ENCODE data around the gene CPTP. TPM values are rescaled to one million over a fixed set of nuclear protein-coding genes. Genes with fewer than 3 reads are reported as not detected.

Gene CPTP
- total RNA-seq, 4 donors from 2014 or later, result 10.4 to 42.7 (median 30.1) TPM

- no peak overlapping the region for H3K4me3 ChIP-seq
- H3K27me3 ChIP-seq, result no peaks in the 10 kb centered on the region
- 50 to 65% methylated on average over 3 to 6 of the region's 6 CpGs for WGBS, 2 donors (ENCODE audit: low coverage in 1 of 2)
- H3K36me3 ChIP-seq, result peaks cover 0 to 70% of the 10 kb centered on the region in 2 donors
- TF ChIP-seq EP300 (IDR thresholded peaks at IDR 0.05) (no peak), POLR2AphosphoS5 (IDR thresholded peaks at IDR 0.05) (no peak), CTCF (IDR thresholded peaks at IDR 0.05) (no peak), POLR2A (IDR thresholded peaks at IDR 0.05) (no peak)
- H3K27ac ChIP-seq, result peak overlapping the region; percentile 60 to 89 (median 86)
- no peaks in the 10 kb centered on the region for H3K9me3 ChIP-seq
- H3K4me1 ChIP-seq, result peaks cover 3 to 77% (median 29%) of the 10 kb centered on the region in 3 donors
- ATAC-seq, result no peak
Observed at GRCh38 chr1:1317420-1317819, 7.2 kb upstream of the CPTP start.

GRCh38 chr1:1318131-1318652, 6.4 kb upstream of the CPTP start:
- TF ChIP-seq EP300 (IDR thresholded peaks at IDR 0.05) (no peak), POLR2AphosphoS5 (IDR thresholded peaks at IDR 0.05) (peak; percentile 74), CTCF (IDR thresholded peaks at IDR 0.05) (no peak)
- ATAC-seq, result peak; percentile 95
- H3K4me1 ChIP-seq, result peaks cover 3 to 85% (median 35%) of the 10 kb centered on the region in 3 donors
- no peaks in the 10 kb centered on the region for H3K9me3 ChIP-seq
- H3K4me3 ChIP-seq, result no peak overlapping the region
- H3K36me3 ChIP-seq, result peaks cover 0 to 62% of the 10 kb centered on the region in 2 donors
- no peaks in the 10 kb centered on the region for H3K27me3 ChIP-seq
- H3K27ac ChIP-seq, result peak overlapping the region; percentile 63 to 89 (median 86)
- 25 to 33% methylated on average over 7 to 8 of the region's 9 CpGs for WGBS, 2 donors (ENCODE audit: low coverage in 1 of 2)

GRCh38 chr1:1318777-1319645, 5.6 kb upstream of the CPTP start:
- Histone ChIP-seq H3K9me3 (no peaks in the 10 kb centered on the region), H3K27ac (peak overlapping the region; percentile 63 to 89 (median 86)), H3K4me3 (no peak overlapping the region), H3K4me1 (peaks cover 3 to 93% (median 39%) of the 10 kb centered on the region in 3 donors), H3K27me3 (no peaks in the 10 kb centered on the region), H3K36me3 (peaks cover 0 to 54% of the 10 kb centered on the region in 2 donors)
- 76 to 82% methylated on average over 2 to 4 of the region's 36 CpGs for WGBS, 2 donors (ENCODE audit: low coverage in 1 of 2)
- no peak for TF ChIP-seq EP300 (IDR thresholded peaks at IDR 0.05)
- TF ChIP-seq CTCF (IDR thresholded peaks at IDR 0.05), result no peak
- no peak for TF ChIP-seq POLR2A (IDR thresholded peaks at IDR 0.05)
- TF ChIP-seq POLR2AphosphoS5 (IDR thresholded peaks at IDR 0.05), result no peak
- no peak for ATAC-seq

- Histone ChIP-seq H3K9me3 (no peaks in the 10 kb centered on the region), H3K4me1 (peaks cover 3 to 94% (median 39%) of the 10 kb centered on the region in 3 donors), H3K4me3 (no peak overlapping the region), H3K27me3 (no peaks in the 10 kb centered on the region), H3K27ac (peak overlapping the region in 3 of 4 donors; percentile 85 to 89 (median 86)), H3K36me3 (peaks cover 0 to 48% of the 10 kb centered on the region in 2 donors)
- TF ChIP-seq EP300 (IDR thresholded peaks at IDR 0.05) (no peak), CTCF (IDR thresholded peaks at IDR 0.05) (no peak), POLR2AphosphoS5 (IDR thresholded peaks at IDR 0.05) (no peak), POLR2A (IDR thresholded peaks at IDR 0.05) (no peak)
- WGBS, 2 donors (ENCODE audit: low coverage in 1 of 2), result 85% methylated on average over 12 of the region's 13 CpGs; no CpG with 5 or more reads in 1 of the 2 donors
- no peak for ATAC-seq
Observed at GRCh38 chr1:1319646-1319941, 5.0 kb upstream of the CPTP start.
